ENCODE measurements around the gene ADRA2A.

Gene ADRA2A

DNA sequence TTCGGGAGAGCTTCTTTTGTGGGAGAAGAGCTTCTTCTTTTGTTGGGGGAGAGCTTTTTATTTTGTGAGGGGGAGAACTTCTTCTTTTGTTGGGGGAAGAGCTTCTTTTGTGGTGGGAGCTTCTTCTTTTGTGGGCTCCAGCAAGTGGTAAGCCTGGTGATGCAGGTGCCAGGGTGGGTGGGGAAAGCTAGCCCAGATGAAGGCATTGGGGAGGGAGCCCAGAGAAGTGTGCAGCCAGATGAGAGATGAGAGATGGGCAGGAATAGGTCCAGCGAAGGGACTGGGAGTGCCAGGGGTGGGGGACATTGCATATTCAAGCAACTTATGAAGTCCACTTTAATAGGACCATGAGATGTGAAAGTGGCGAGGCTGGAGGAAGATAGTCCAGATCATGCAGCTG is 9.7 kb downstream of the ADRA2A start:
- peak in 1 of 2 experiments; percentile 46 for DNase-seq (ENCODE audit: low read depth in 1 of 2, low spot score in 1 of 2)
- Histone ChIP-seq H3K4me3 (replicated peaks; ENCODE audit: insufficient read depth, low read length) (no peak overlapping the region), H3K27me3 (ENCODE audit: insufficient read depth, poor library complexity, severe bottlenecking) (no peaks in the 10 kb centered on the region), H3K27ac (replicated peaks) (no peak overlapping the region)
- TF ChIP-seq, protein P1, sequence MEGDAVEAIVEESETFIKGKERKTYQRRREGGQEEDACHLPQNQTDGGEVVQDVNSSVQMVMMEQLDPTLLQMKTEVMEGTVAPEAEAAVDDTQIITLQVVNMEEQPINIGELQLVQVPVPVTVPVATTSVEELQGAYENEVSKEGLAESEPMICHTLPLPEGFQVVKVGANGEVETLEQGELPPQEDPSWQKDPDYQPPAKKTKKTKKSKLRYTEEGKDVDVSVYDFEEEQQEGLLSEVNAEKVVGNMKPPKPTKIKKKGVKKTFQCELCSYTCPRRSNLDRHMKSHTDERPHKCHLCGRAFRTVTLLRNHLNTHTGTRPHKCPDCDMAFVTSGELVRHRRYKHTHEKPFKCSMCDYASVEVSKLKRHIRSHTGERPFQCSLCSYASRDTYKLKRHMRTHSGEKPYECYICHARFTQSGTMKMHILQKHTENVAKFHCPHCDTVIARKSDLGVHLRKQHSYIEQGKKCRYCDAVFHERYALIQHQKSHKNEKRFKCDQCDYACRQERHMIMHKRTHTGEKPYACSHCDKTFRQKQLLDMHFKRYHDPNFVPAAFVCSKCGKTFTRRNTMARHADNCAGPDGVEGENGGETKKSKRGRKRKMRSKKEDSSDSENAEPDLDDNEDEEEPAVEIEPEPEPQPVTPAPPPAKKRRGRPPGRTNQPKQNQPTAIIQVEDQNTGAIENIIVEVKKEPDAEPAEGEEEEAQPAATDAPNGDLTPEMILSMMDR (IDR thresholded peaks at IDR 0.05; ENCODE audit: insufficient read depth, low read length) = no peak
- no peak for TF ChIP-seq POLR2AphosphoS5 (IDR thresholded peaks at IDR 0.05; ENCODE audit: low read depth)
- TF ChIP-seq, protein P2, sequence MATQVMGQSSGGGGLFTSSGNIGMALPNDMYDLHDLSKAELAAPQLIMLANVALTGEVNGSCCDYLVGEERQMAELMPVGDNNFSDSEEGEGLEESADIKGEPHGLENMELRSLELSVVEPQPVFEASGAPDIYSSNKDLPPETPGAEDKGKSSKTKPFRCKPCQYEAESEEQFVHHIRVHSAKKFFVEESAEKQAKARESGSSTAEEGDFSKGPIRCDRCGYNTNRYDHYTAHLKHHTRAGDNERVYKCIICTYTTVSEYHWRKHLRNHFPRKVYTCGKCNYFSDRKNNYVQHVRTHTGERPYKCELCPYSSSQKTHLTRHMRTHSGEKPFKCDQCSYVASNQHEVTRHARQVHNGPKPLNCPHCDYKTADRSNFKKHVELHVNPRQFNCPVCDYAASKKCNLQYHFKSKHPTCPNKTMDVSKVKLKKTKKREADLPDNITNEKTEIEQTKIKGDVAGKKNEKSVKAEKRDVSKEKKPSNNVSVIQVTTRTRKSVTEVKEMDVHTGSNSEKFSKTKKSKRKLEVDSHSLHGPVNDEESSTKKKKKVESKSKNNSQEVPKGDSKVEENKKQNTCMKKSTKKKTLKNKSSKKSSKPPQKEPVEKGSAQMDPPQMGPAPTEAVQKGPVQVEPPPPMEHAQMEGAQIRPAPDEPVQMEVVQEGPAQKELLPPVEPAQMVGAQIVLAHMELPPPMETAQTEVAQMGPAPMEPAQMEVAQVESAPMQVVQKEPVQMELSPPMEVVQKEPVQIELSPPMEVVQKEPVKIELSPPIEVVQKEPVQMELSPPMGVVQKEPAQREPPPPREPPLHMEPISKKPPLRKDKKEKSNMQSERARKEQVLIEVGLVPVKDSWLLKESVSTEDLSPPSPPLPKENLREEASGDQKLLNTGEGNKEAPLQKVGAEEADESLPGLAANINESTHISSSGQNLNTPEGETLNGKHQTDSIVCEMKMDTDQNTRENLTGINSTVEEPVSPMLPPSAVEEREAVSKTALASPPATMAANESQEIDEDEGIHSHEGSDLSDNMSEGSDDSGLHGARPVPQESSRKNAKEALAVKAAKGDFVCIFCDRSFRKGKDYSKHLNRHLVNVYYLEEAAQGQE (IDR thresholded peaks at IDR 0.05; ENCODE audit: insufficient replicate concordance, low read depth) = no peak
- TF ChIP-seq GABPA (IDR thresholded peaks at IDR 0.05; ENCODE audit: low read depth) = no peak
- TF ChIP-seq SPI1 (IDR thresholded peaks at IDR 0.05; ENCODE audit: borderline replicate concordance, low read depth) = no peak

DNA sequence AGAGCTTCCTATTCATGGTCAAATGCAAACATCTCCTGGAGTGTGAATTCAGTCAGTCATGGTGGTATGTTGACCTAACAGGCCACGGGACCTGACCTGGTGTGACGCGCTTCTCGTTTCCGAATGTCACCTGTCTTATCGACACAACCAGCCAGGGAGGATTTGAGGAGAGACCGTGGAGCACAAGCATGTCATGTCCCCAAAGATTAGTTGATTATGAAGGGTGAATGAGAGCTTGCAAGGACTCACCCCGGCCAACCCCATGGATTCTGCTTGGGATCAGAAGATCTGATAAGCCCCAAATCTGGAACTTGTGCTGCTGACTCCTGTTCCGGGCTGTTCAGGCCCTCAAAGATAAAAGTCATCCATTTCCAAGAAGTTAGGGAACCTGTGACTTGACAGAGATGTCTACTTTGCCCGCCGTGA is 10.5 kb downstream of the ADRA2A start:
- Histone ChIP-seq H3K27ac (replicated peaks) (no peak overlapping the region), H3K27me3 (ENCODE audit: insufficient read depth, poor library complexity, severe bottlenecking) (no peaks in the 10 kb centered on the region), H3K4me3 (replicated peaks; ENCODE audit: insufficient read depth, low read length) (no peak overlapping the region)
- TF ChIP-seq GABPA (IDR thresholded peaks at IDR 0.05; ENCODE audit: low read depth) (no peak), SPI1 (IDR thresholded peaks at IDR 0.05; ENCODE audit: borderline replicate concordance, low read depth) (no peak)
- TF ChIP-seq, protein P2 (IDR thresholded peaks at IDR 0.05; ENCODE audit: insufficient replicate concordance, low read depth) = no peak
- TF ChIP-seq, protein P1 (IDR thresholded peaks at IDR 0.05; ENCODE audit: insufficient read depth, low read length) = no peak
- DNase-seq (ENCODE audit: low read depth in 1 of 2, low spot score in 1 of 2) = no peak

DNA sequence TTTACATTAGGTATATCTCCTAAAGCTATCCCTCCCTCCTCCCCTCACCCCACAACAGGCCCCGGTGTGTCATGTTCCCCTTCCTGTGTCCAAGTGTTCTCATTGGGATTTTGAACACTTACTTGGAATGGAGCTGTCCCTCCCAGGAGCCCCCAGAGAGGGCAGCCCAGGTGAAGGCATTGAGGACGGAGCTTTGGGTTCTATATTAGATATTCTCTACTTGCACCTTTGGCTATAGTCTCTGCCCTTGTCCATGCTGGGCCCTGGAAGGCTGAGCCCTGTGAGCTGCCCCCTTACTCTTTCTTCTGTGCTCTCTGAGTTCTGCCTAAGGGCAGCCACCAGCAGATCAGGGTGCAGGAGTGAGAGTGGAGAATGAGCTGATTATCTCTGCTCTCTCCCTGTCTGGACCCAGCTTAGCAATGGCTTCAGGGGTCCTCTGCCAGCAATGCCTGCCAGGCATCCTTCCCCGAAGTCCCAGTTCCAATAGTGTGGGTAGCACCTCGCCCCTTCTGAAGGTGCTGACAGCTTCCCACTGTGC is 11.2 kb downstream of the ADRA2A start:
- TF ChIP-seq, protein P1 (IDR thresholded peaks at IDR 0.05; ENCODE audit: insufficient read depth, low read length) = no peak
- TF ChIP-seq, protein P2 (IDR thresholded peaks at IDR 0.05; ENCODE audit: insufficient replicate concordance, low read depth) = no peak
- TF ChIP-seq SPI1 (IDR thresholded peaks at IDR 0.05; ENCODE audit: borderline replicate concordance, low read depth) = no peak
- no peak for TF ChIP-seq POLR2AphosphoS5 (IDR thresholded peaks at IDR 0.05; ENCODE audit: low read depth)
- no peak for TF ChIP-seq GABPA (IDR thresholded peaks at IDR 0.05; ENCODE audit: low read depth)
- no peak for DNase-seq (ENCODE audit: low read depth in 1 of 2, low spot score in 1 of 2)
- no peak overlapping the region for H3K27ac ChIP-seq (replicated peaks)
- no peaks in the 10 kb centered on the region for H3K27me3 ChIP-seq (ENCODE audit: insufficient read depth, poor library complexity, severe bottlenecking)
- H3K4me3 ChIP-seq (replicated peaks; ENCODE audit: insufficient read depth, low read length) = no peak overlapping the region
